Measurements from ENCODE around the gene IGF2BP2. TPM values are rescaled to one million over a fixed set of nuclear protein-coding genes. Genes with fewer than 3 reads are reported as not detected.

IGF2BP2 gene
- total and polyA plus RNA-seq, 2 of the 4 experiments (the other 2 are of a cell fraction) = 23.4 to 88.2 TPM

GRCh38 chr3:185677146-185677829 lies 147.6 kb downstream of the IGF2BP2 start:
- no peak overlapping the region for H3K14ac ChIP-seq (replicated peaks; ENCODE audit: low read depth, low read length)
- no TSS peak for BruUV-seq (replicated peaks)
- no peak overlapping the region for H3K27ac ChIP-seq (ENCODE audit: insufficient read depth, low read length)
- 0 out of 2 replicates have a peak, but pooled peaks cover 2% of the 10 kb centered on the region for H3K9me1 ChIP-seq (ENCODE audit: insufficient read depth, low read length)
- H4K5ac ChIP-seq (ENCODE audit: low read depth, low read length) = no peak overlapping the region
- peak; percentile 94 for ATAC-seq (ENCODE audit: low read depth)
- no peak overlapping the region for H4K91ac ChIP-seq (ENCODE audit: insufficient read depth, low read depth, low read length)
- no peak overlapping the region for H3K9ac ChIP-seq (ENCODE audit: low read depth, low read length)
- no peak overlapping the region for H3K23ac ChIP-seq (ENCODE audit: low read depth, low read length)
- POLR2A ChIA-PET (ENCODE audit: unreplicated experiment) = interaction anchor here (0.6 kb wide), 1 partner anchor 143 kb away, joined by 3 read pairs; no protein-coding TSS in a partner anchor
- no peaks in the 10 kb centered on the region for H3K27me3 ChIP-seq (ENCODE audit: control insufficient read depth, insufficient read depth, low read length)
- H2AK5ac ChIP-seq (ENCODE audit: low read depth, low read length) = no peak overlapping the region
- H2BK15ac ChIP-seq (ENCODE audit: low read depth, low read length) = no peak overlapping the region; the same call in 2 of the 3 replicates
- H2AFZ ChIP-seq (replicated peaks; ENCODE audit: low read length, poor library complexity) = no peak overlapping the region
- no peak overlapping the region for H3K56ac ChIP-seq (ENCODE audit: extremely low read depth, insufficient read depth, low read length)
- no peak for TF ChIP-seq USF2 (IDR thresholded peaks at IDR 0.05; ENCODE audit: low read depth, low read length)
- peak; percentile 65 for TF ChIP-seq CTCF (conservative IDR thresholded peaks at IDR 0.05; ENCODE audit: low read depth, low read length)
- no peak for TF ChIP-seq MAFK (IDR thresholded peaks at IDR 0.05; ENCODE audit: low read depth, low read length)
- no peak for TF ChIP-seq POLR2A (IDR thresholded peaks at IDR 0.05; ENCODE audit: low read depth, low read length)
- TF ChIP-seq RAD21 (IDR thresholded peaks at IDR 0.05; ENCODE audit: low read length) = peak; percentile 78
- TF ChIP-seq BHLHE40 (IDR thresholded peaks at IDR 0.05; ENCODE audit: low read depth, low read length) = no peak
- TF ChIP-seq SMC3 (IDR thresholded peaks at IDR 0.05; ENCODE audit: low read depth, low read length) = peak; percentile 80
- TF ChIP-seq CEBPB (IDR thresholded peaks at IDR 0.05; ENCODE audit: low read depth, low read length) = no peak
- no peak for TF ChIP-seq MXI1 (IDR thresholded peaks at IDR 0.05; ENCODE audit: borderline replicate concordance, low read depth, low read length)
- no peak for TF ChIP-seq ELK1 (IDR thresholded peaks at IDR 0.05; ENCODE audit: borderline replicate concordance, low read depth, low read length)
- no peak for TF ChIP-seq CHD1 (IDR thresholded peaks at IDR 0.05; ENCODE audit: low read depth, low read length)
- TF ChIP-seq FOS (IDR thresholded peaks at IDR 0.05; ENCODE audit: low read depth, low read length) = no peak
- intact Hi-C loops (cut with micrococcal nuclease) = loop anchor here (1.0 to 5.0 kb wide), 4 partner anchors 55 to 250 kb away; no protein-coding TSS in a partner anchor
- H3K36me3 ChIP-seq (ENCODE audit: control insufficient read depth, insufficient read depth, low read length) = peaks cover 33% of the 10 kb centered on the region
- no peaks in the 10 kb centered on the region for H3K9me3 ChIP-seq (ENCODE audit: control insufficient read depth, insufficient read depth, low read length)
- no CpG with 5 or more reads among the region's 1 CpG for WGBS, 2 experiments (ENCODE audit: extremely low coverage in 2 of 2, insufficient read length in 1 of 2)
- in situ Hi-C loops (cut with MboI; ENCODE audit: low sequenced_read_pairs) = no loop called here
- H3K4me1 ChIP-seq (ENCODE audit: control insufficient read depth, insufficient read depth, low read length) = no peaks in the 10 kb centered on the region
- H4K8ac ChIP-seq (ENCODE audit: low read depth in 2 of 2, low read length in 2 of 2) = no peak overlapping the region
- H2BK20ac ChIP-seq (ENCODE audit: low read depth, low read length) = no peak overlapping the region
- dilution Hi-C loops (cut with HindIII; ENCODE audit: low sequenced_read_pairs, unreplicated experiment) = no loop called here
- peak; percentile 77 for DNase-seq
- H3K4me2 ChIP-seq (ENCODE audit: low read depth, low read length) = no peak overlapping the region
- CTCF ChIA-PET = interaction anchor here (0.6 to 2.1 kb wide), 11 partner anchors 11 to 230 kb away, joined by 3 to 14 read pairs (median 5); no protein-coding TSS in a partner anchor
- peak overlapping the region; percentile 67 for H2AK9ac ChIP-seq (replicated peaks; ENCODE audit: low read depth, low read length, poor library complexity)
- H3K4ac ChIP-seq (ENCODE audit: low read depth, low read length) = peak overlapping the region; percentile 60; the same call in 1 of the 2 replicates
- H3K79me1 ChIP-seq (ENCODE audit: low read depth in 1 of 2, low read length in 2 of 2) = peaks cover 43 to 55% of the 10 kb centered on the region in 2 experiments
- H2BK5ac ChIP-seq (ENCODE audit: low read depth, low read length, poor library complexity, severe bottlenecking) = no peak overlapping the region
- peaks cover 14% of the 10 kb centered on the region for H4K20me1 ChIP-seq (ENCODE audit: insufficient read depth, low read length)
- H3K18ac ChIP-seq (ENCODE audit: low read depth, low read length) = no peak overlapping the region
- no peak overlapping the region for H2BK120ac ChIP-seq (ENCODE audit: low read depth, low read length)
- no peak overlapping the region for H3K4me3 ChIP-seq (ENCODE audit: insufficient read depth, low read depth, low read length)
